SJSA1 (cell line): Measurements from ENCODE around the gene HAAO. TPM values are rescaled to one million over a fixed set of nuclear protein-coding genes. Genes with fewer than 3 reads are reported as not detected.

Experiments used
- DNase-seq, 2 experiments: peaks; one replicate each; pipeline ENCODE4 v3.0.0-alpha.2; 2015 to 2020; ENCODE audit warnings: low spot score in 2 of 2, low read depth in 1 of 2
- H3K27ac ChIP-seq: fragments of 250-450 bp; sonication (Bioruptor Pico); 2 replicates; pipeline ENCODE4 v1.5.1; 2020; ENCODE audit warnings: mild to moderate bottlenecking, moderate library complexity
- H3K27me3 ChIP-seq: fragments of 250-450 bp; sonication (Bioruptor Pico); replicated peaks from 2 replicates; pipeline ENCODE4 v1.5.1; 2020; ENCODE audit warnings: mild to moderate bottlenecking, moderate library complexity
- H3K36me3 ChIP-seq: fragments of 250-450 bp; sonication (Bioruptor Pico); 2 replicates; pipeline ENCODE4 v1.5.1; 2020; ENCODE audit warnings: mild to moderate bottlenecking
- H3K4me1 ChIP-seq: fragments of 250-450 bp; sonication (Bioruptor Pico); replicated peaks from 2 replicates; pipeline ENCODE4 v1.6.1; 2021; ENCODE audit warnings: mild to moderate bottlenecking
- H3K4me3 ChIP-seq: fragments of 250-450 bp; sonication (Bioruptor Pico); 2 replicates; pipeline ENCODE4 v1.5.1; 2020; ENCODE audit warnings: mild to moderate bottlenecking
- H3K9me3 ChIP-seq: fragments of 250-450 bp; sonication (Bioruptor Pico); replicated peaks from 2 replicates; pipeline ENCODE4 v1.5.1; 2020; ENCODE audit warnings: mild to moderate bottlenecking
- total RNA-seq: library from RNA; depleted of rRNA; stranded (reverse); fragments of >200 nt; shearing (Covaris generic); gene quantifications from 2 replicates; pipeline ENCODE4 v1.2.3, GENCODE V29; 2014

HAAO gene
- total RNA-seq, 1 experiment from 2014 or later: not detected

DNA sequence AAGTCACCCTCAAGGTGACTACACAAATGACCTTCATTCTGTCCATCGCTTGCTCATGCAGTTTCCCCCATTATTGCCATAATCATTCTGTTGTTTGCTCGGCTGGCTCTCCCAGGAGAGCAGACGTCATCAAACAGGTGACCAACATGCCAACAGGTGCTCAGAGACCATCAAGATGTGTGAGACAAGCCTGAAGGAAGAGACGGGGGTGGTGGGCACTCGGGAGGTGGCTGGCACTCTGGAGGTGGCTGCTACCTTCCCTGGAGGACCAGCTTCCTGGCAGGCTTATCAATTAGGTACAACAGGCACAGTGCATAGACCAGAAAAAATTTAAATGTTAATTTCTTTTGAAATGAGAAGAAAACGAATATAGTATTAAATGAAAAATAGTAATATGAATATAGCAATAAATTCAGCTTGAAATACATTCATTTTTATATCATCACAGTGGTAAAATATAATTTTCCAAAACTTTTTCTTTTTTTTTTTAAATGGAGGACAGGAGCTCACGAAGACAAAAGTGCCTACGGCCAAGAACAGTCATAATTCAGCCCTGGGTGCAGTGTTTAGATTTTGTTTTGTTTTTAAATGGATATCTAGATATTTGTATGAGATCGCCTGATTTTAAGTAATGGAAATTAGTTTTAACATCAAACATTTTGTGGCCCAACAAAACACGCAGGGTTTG lies 16.9 kb upstream of the HAAO start:
- no peak for DNase-seq
- peaks cover 15% of the 10 kb centered on the region for H3K4me1 ChIP-seq

DNA sequence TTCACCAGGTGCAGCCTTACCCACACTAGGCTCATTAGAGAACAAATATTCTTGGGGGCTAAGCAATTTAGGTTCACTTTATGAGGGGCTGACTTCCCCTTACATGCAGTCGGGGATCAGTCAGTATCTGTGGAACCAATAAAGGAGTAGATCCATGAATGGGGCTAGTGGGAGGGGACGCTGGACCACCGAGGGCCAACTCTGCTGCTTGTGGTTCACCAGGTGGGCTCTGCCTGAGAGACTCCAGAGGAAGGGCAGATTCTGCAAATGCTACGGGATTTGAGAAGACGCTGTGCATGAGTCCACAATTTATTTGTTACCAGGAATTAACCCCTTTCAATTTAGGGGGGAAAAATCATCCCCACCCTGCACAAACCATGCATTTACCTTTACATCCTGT lies 15.9 kb upstream of the HAAO start:
- DNase-seq: no peak

More for the DNA sequence above, 16.9 kb upstream of the HAAO start:
- Histone ChIP-seq H3K4me3 (peak overlapping the region; percentile 86), H3K9me3 (no peaks in the 10 kb centered on the region), H3K27me3 (no peaks in the 10 kb centered on the region), H3K36me3 (no peaks in the 10 kb centered on the region), H3K27ac (peak overlapping the region; percentile 98)

DNA sequence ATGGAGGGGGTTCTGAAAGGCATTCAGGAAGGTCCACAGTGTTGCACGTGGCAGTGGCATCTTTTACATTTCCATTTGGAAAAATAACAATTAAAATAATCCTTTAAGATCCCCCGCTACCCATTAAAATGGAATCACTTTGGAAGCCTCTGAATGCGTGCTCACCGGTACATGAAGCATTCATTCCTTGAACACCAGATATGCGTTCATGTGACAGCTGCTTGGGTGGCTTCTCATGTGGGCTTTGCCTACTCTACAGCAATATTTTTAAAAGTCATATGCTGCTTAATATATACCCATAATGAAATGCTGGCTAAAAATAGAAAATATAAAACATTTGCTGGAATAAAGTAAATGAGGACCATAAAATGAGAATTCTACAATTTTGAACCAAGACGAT lies 14.4 kb upstream of the HAAO start:
- Histone ChIP-seq H3K4me3 (no peak overlapping the region), H3K9me3 (no peaks in the 10 kb centered on the region), H3K36me3 (no peaks in the 10 kb centered on the region), H3K4me1 (peaks cover 15% of the 10 kb centered on the region), H3K27ac (no peak overlapping the region), H3K27me3 (peaks cover 10% of the 10 kb centered on the region; the same call in 1 of the 2 replicates)
- no peak for DNase-seq

More for the DNA sequence above, 15.9 kb upstream of the HAAO start:
- no peaks in the 10 kb centered on the region for H3K9me3 ChIP-seq
- H3K27ac ChIP-seq: no peak overlapping the region
- no peaks in the 10 kb centered on the region for H3K36me3 ChIP-seq
- no peak overlapping the region for H3K4me3 ChIP-seq
- H3K4me1 ChIP-seq: peaks cover 15% of the 10 kb centered on the region
- peaks cover 2% of the 10 kb centered on the region; the same call in 1 of the 2 replicates for H3K27me3 ChIP-seq

DNA sequence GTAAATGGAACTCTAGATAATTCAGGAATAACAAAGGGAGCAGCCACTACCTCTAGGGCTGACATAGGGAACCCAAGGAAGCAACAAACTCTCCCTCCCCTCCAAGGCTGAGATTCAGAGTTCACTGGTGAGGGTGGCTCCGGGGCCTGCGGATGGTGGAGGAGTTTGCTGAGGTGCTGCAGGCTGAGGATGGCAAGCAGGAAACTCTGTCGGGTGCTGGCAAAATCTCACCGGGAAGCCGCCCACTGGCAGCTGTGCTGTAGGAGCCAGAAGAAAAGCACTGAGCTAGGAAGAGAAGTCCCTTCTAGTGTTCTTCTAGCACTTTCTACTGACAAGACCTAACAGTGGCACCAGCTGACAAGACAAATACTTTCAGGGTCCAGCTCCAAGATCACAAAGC lies 12.5 kb upstream of the HAAO start:
- no peak overlapping the region for H3K27ac ChIP-seq
- peaks cover 4% of the 10 kb centered on the region for H3K4me1 ChIP-seq
- H3K27me3 ChIP-seq: peaks cover 10% of the 10 kb centered on the region; the same call in 1 of the 2 replicates
- no peak for DNase-seq
- no peak overlapping the region for H3K4me3 ChIP-seq
- no peaks in the 10 kb centered on the region for H3K9me3 ChIP-seq
- H3K36me3 ChIP-seq: no peaks in the 10 kb centered on the region

DNA sequence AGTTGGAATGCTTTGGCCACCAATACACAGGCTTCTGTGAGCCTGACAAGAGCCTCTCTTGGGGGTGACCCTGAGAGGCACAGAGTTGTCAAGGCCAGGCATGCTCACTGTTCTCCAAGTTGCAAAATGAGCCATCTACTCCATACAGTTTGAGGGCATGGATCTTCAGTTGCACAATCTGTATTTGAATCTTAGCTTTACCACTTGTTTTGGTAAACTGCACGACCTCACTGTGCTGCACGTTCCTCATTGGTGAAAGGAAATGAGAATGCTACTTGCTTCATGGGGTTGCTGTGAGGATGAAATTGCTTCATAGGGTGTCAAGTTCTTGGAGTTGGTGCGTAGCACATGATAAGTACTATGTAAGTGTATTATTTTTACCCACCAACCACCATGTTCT lies 12.0 kb upstream of the HAAO start:
- no peak for DNase-seq
- Histone ChIP-seq H3K9me3 (no peaks in the 10 kb centered on the region), H3K27ac (no peak overlapping the region)

DNA sequence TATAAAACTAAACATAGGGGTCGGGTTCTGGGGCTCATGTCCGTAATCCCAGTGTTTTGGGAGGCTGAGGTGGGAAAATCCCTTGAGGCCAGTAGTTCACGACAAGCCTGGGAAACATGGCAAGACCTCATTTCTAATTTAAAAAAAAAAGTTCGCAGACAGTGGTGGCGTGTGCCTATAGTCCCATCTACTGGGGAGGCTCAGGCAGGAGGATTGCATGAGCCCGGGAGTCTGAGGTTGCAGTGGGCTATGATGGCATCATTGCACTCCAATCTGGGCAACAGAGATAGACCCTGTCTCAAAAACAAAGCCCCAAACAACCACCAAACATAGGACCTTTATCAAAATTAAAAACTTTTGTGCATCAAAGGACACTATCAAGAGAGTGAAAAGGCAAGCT lies 9.8 kb upstream of the HAAO start:
- H3K27me3 ChIP-seq: peaks cover 10% of the 10 kb centered on the region; the same call in 1 of the 2 replicates
- no peak overlapping the region for H3K27ac ChIP-seq
- no peaks in the 10 kb centered on the region for H3K36me3 ChIP-seq
- DNase-seq: no peak
- no peaks in the 10 kb centered on the region for H3K9me3 ChIP-seq
- H3K4me1 ChIP-seq: no peaks in the 10 kb centered on the region
- no peak overlapping the region for H3K4me3 ChIP-seq

More for the DNA sequence above, 12.0 kb upstream of the HAAO start:
- H3K4me1 ChIP-seq: peaks cover 4% of the 10 kb centered on the region
- no peak overlapping the region for H3K4me3 ChIP-seq
- H3K27me3 ChIP-seq: peaks cover 10% of the 10 kb centered on the region; the same call in 1 of the 2 replicates
- H3K36me3 ChIP-seq: no peaks in the 10 kb centered on the region

DNA sequence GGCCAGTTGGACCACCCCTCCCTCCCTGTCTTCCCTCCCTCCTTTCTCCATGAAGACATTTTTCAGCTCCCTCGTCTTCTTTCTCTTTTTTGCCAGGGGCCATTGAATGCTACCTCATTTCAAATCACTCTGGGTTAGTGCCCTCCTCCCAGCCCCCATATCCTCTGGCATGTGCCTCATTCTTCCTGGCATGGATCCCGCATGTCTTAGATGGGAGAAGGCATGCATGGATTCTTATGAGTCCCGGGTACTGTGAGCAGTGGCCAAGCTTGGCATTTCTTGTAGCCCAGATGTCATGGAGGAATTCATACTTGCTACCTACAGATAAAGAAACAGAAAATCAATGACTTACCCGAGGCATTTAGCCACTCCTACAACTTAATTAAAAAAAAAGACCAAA lies 9.0 kb upstream of the HAAO start:
- peaks cover 10% of the 10 kb centered on the region; the same call in 1 of the 2 replicates for H3K27me3 ChIP-seq
- H3K4me3 ChIP-seq: no peak overlapping the region
- no peak for DNase-seq
- H3K36me3 ChIP-seq: no peaks in the 10 kb centered on the region
- H3K27ac ChIP-seq: no peak overlapping the region
- H3K4me1 ChIP-seq: no peaks in the 10 kb centered on the region
- H3K9me3 ChIP-seq: no peaks in the 10 kb centered on the region

DNA sequence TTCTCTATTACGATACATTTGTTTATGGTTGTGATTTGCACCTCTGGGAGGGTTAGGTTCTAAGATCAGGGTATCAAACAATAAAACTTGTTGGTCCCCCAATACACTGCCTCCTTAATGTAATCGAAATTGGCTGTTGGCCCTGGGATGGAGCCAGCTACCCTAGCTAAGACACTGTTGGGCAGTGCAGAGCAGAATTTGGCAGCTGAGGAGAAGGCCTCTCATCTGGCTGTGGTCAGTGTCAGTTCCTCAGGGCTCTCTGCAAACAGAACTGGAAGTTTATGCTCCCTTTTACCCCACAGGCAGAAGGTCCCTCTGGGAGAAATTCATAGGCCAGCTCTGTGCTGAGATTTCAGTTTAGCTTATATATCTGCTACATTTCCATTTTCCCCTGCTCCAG lies 8.6 kb upstream of the HAAO start:
- Histone ChIP-seq H3K4me1 (no peaks in the 10 kb centered on the region), H3K36me3 (no peaks in the 10 kb centered on the region), H3K9me3 (no peaks in the 10 kb centered on the region), H3K27ac (no peak overlapping the region), H3K27me3 (peaks cover 10% of the 10 kb centered on the region; the same call in 1 of the 2 replicates), H3K4me3 (no peak overlapping the region)
- no peak for DNase-seq

DNA sequence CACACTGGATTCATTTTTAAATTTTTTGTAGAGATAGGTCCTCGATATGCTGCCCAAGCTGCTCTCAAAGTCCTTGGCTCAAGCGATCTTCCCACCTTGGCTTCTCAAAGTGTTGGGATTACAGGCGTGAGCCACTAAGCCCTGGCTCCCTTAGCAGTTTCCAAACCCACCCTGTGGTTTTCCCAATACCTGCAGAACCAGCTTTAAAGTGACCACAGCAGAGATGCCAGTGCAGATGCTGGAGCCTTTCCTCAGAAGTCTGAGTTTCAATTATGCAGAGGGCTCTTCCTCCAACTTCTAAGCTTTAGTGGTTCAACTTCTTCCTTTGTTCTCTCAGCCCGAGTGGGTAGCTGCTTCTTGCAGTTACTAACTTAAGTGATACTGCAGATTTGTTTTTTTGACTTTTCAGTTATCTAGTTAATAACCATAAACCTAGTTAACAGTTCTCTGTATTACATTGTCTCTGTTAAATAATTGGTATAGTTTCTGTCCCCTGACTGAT lies 8.1 kb upstream of the HAAO start:
- Histone ChIP-seq H3K27ac (no peak overlapping the region), H3K27me3 (peaks cover 10% of the 10 kb centered on the region; the same call in 1 of the 2 replicates), H3K4me1 (no peaks in the 10 kb centered on the region), H3K9me3 (no peaks in the 10 kb centered on the region), H3K36me3 (no peaks in the 10 kb centered on the region), H3K4me3 (no peak overlapping the region)
- no peak for DNase-seq

DNA sequence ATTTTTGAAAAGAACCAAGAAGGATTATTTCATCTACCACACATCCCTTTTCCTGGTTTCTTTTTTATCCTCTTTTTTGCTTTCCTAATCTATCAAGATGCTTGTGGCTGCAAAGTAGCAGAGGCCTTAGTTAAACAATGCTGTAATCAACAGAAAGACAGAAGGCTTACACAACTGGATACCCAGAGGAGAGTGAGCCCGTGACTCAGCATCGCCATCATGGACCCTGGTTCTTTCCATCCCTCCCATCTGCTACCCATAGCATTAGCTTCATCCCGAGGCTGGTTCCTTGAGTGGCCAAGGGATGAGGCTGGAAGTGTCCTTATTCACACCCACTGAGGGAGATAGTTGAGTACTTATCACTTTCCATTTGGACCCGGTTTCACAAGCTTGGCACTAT lies 7.5 kb upstream of the HAAO start:
- H3K4me1 ChIP-seq: no peaks in the 10 kb centered on the region
- H3K36me3 ChIP-seq: no peaks in the 10 kb centered on the region
- no peaks in the 10 kb centered on the region for H3K9me3 ChIP-seq
- H3K27me3 ChIP-seq: peaks cover 10% of the 10 kb centered on the region; the same call in 1 of the 2 replicates
- DNase-seq: no peak
- H3K27ac ChIP-seq: no peak overlapping the region
- no peak overlapping the region for H3K4me3 ChIP-seq

DNA sequence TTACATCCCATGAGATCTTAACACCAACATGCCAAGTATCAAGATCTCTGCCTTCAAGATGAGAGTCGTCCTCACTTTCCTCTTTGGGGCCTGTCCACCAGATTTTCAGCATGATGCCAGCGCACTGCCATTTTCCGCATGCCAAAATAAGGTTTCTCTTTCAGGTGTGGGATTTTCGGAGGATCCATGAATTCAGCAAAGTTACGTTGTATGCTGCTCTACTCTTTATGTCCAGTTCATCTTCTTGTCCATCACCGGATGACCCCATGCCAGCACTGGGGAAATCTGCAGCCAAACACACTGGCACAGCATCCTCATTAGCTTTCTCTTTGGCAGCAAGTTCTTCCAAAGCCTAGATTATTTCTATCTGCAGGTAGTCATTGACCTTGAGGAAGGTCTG lies 4.9 kb upstream of the HAAO start:
- Histone ChIP-seq H3K4me3 (no peak overlapping the region), H3K36me3 (no peaks in the 10 kb centered on the region), H3K4me1 (peaks cover 7% of the 10 kb centered on the region), H3K27ac (no peak overlapping the region), H3K27me3 (0 out of 2 replicates have a peak, but pooled peaks cover 3% of the 10 kb centered on the region), H3K9me3 (0 out of 2 replicates have a peak, but pooled peaks cover 2% of the 10 kb centered on the region)
- no peak for DNase-seq

DNA sequence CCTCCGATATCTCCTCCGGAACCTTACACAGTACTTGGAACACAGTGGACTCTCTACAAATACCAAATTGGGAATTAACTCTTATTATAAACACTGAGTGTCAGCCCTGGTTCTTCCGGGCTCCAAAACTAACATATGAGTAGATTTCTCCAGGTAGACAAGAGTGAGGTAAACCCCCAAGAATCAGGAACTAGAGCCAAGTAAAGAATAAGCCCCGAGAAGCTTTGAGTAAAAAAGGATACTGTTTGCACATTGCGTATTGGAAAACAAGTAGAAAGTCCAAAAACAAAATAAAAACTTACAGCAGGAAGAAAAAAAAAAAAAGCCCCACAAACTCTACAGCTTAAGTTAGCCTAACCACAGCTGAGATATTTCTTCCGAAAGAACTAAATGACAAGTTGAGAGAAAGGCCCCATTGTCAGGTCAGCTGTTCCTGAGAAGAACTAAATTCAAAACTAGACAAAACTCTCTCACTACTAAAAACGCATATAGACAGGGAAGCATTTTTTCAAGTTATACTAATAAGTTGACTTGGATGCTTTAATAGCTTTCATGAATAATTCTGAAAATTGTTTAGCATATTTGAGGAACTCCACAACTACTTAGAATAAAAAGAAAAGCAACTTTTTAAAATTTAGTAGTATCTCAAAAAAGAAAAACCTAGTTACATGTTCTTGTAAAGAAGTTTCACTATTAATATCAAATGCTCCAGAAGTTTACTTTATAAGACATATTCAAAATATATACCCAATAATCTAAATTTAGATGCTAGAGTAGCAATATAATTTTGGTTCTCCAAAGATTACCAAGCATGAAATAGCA lies 4.3 kb upstream of the HAAO start:
- H3K27me3 ChIP-seq: 0 out of 2 replicates have a peak, but pooled peaks cover 3% of the 10 kb centered on the region
- DNase-seq: no peak
- H3K27ac ChIP-seq: no peak overlapping the region
- H3K4me1 ChIP-seq: peaks cover 7% of the 10 kb centered on the region
- 0 out of 2 replicates have a peak, but pooled peaks cover 2% of the 10 kb centered on the region for H3K9me3 ChIP-seq
- H3K4me3 ChIP-seq: no peak overlapping the region
- no peaks in the 10 kb centered on the region for H3K36me3 ChIP-seq

DNA sequence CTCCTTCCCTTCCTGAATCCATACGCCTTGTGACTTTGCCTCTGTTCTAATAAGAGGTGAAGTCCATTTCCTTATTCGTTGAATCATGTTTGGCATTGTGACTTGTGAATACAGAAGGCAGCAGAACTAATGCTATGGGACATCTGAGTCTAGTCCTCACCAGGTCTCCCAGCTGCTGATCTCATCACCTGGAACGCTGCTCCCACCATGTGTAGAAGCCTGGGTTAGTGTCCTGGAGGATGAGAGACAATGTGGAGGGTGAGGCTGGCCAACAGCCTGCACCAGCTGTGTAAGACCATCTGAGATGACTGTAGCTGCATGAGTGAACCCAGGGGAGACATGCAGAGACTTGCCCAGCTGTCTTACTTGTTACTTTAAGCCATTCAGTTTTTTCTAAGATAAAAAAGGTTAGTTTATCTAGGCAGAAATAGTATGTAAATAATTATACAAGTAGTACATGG lies 3.5 kb upstream of the HAAO start:
- Histone ChIP-seq H3K27me3 (0 out of 2 replicates have a peak, but pooled peaks cover 3% of the 10 kb centered on the region), H3K27ac (no peak overlapping the region), H3K9me3 (0 out of 2 replicates have a peak, but pooled peaks cover 2% of the 10 kb centered on the region), H3K4me1 (peaks cover 7% of the 10 kb centered on the region), H3K4me3 (no peak overlapping the region), H3K36me3 (no peaks in the 10 kb centered on the region)
- no peak for DNase-seq
